Spleen (tissue), 11 donors: Measurements from ENCODE around the gene NUSAP1. TPM values are rescaled to one million over a fixed set of nuclear protein-coding genes. Genes with fewer than 3 reads are reported as not detected.
"Not testable (repeated sequence)": the region's sequence is repeated elsewhere in the genome, so short reads cannot be mapped to it uniquely, and the experiment has no call there.

Experiments used
- DNase-seq: peaks from one replicate; pipeline ENCODE4 v3.0.0-alpha.2; 2020
- H3K27ac ChIP-seq, 8 donors: fragments of 200-600 bp; sonication (generic) in 7 of 8; 1 replicate in 4 of 8; 2 replicates in 4 of 8; pipeline versions ENCODE4 v1.5.0 to v1.8.0; 2016 to 2021; ENCODE audit warnings: inconsistent platforms in 4 of 8, mild to moderate bottlenecking in 4 of 8, moderate library complexity in 1 of 8
- H3K27me3 ChIP-seq, 7 donors: fragments of 200-600 bp; sonication (generic) in 6 of 7; replicated peaks in 1 of 7; 1 replicate in 4 of 7; 2 replicates in 3 of 7; pipeline versions ENCODE4 v1.5.0 to v1.8.0; 2016 to 2021; ENCODE audit warnings: inconsistent platforms in 3 of 7, mild to moderate bottlenecking in 1 of 7
- H3K36me3 ChIP-seq, 6 donors: fragments of 200-600 bp; sonication (generic) in 5 of 6; 1 replicate in 4 of 6; 2 replicates in 2 of 6; pipeline versions ENCODE4 v1.5.0 to v1.8.0; 2016 to 2021; ENCODE audit warnings: inconsistent platforms in 2 of 6
- H3K4me1 ChIP-seq, 6 donors: fragments of 200-600 bp; sonication (generic) in 5 of 6; 1 replicate in 3 of 6; 2 replicates in 3 of 6; pipeline versions ENCODE4 v1.5.0 to v1.8.0; 2016 to 2021; ENCODE audit warnings: inconsistent platforms in 3 of 6
- H3K4me3 ChIP-seq, 8 donors: fragments of 200-600 bp; sonication (generic) in 7 of 8; 1 replicate in 4 of 8; 2 replicates in 4 of 8; pipeline versions ENCODE4 v1.5.0 to v1.8.0; 2016 to 2021; ENCODE audit warnings: inconsistent platforms in 4 of 8, mild to moderate bottlenecking in 4 of 8, moderate library complexity in 2 of 8
- H3K9me3 ChIP-seq, 8 donors: fragments of 200-600 bp; sonication (generic) in 7 of 8; 1 replicate in 4 of 8; 2 replicates in 4 of 8; pipeline versions ENCODE4 v1.5.0 to v1.8.0; 2016 to 2021; ENCODE audit warnings: inconsistent platforms in 4 of 8
- POLR2A ChIP-seq, 3 donors: fragments of 450-650 bp; IDR thresholded peaks; one replicate each; pipeline ENCODE4 v1.5.1; 2017; ENCODE audit warnings: antibody characterized with exemption in 3 of 3, mild to moderate bottlenecking in 1 of 3
- POLR2AphosphoS5 ChIP-seq, 3 donors: sonication (generic); formaldehyde crosslinking; IDR thresholded peaks; one replicate each; pipeline ENCODE4 v1.5.1; 2017; ENCODE audit warnings: antibody characterized with exemption in 3 of 3
- WGBS, 5 donors: extraction: QIAGEN DNeasy Blood & Tissue Kit in 3 of 5; methylation state at CpG; one replicate each; pipeline versions ENCODE4 v1.1.5 to v1.1.7; 2013 to 2018; 5-methylcytosine and 5-hydroxymethylcytosine counted together
- intact Hi-C: fragments of 100-400 bp; cut with DNase I; formaldehyde crosslinking; loops from one replicate; pipeline ENCODE4 v1.15.0; 2023; ENCODE audit warnings: low total_unique reads
- polyA plus RNA-seq, 3 donors: library from polyadenylated mRNA; stranded (reverse); fragments of 200-250 nt; gene quantifications; one replicate each; pipeline ENCODE4 v1.2.1, GENCODE V29; 2013
- total RNA-seq, 7 donors: library from RNA; depleted of rRNA in 3 of 7; stranded (reverse); fragments of >200 nt in 3 of 7; fragmentation: NEBNext Ultra II Directional in 4 of 7; extraction: Animal tissue kit (Norgen Biotek cat#: 25700) in 4 of 7; gene quantifications; one replicate each; pipeline versions ENCODE4 v1.1.0 to v1.2.1, GENCODE V29; 2016 to 2021
- TF ChIP-seq, protein P1 (sequence below), 11 experiments: fragments of 200-600 bp in 7 of 11; fragments of 450-650 bp in 4 of 11; sonication (generic) in 4 of 11; IDR thresholded peaks in 8 of 11; conservative IDR thresholded peaks in 3 of 11; 1 replicate in 7 of 11; 2 replicates in 4 of 11; pipeline versions ENCODE4 v1.4.0 to v1.8.0; 2016 to 2021; ENCODE audit warnings: antibody characterized with exemption in 11 of 11, inconsistent platforms in 4 of 11, mild to moderate bottlenecking in 1 of 11
- donor health status: healthy with polysubstance abuse.
- donor health status: DM: no; HTN: no; CAD: no; lungs with moderate emphysema.
- donor health status: DM: no; HTN: no; CAD: no.
- donor health status: Bipolar disorder and iron deficiency.
- donor health status: healthy.
- donor health status: DM: no; HTN: no; CAD: no.
- donor health status: DM: yes; HTN: yes; CAD: no.

The NUSAP1 gene
- total and polyA plus RNA-seq, 10 donors: 4.0 to 47.5 (median 17.3) TPM

DNA sequence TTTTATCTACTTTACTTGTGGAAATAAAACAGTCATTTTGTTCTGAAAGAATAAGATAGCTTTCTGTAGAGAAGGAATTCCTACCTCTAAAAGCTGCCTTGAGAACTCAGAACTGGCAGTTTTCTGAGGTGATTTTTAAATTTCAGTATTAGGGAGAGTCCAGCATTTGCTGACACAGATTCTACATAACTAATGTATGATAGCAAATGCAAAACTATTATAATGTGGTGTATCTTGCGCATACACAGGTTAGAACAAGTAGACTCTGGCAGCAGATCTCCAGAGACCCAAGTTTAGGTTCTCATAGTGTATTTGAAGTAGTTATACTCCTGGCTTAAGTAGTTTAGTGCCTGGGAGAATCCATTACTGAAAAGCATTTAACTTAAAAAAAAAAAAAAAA lies 31.1 kb upstream of the NUSAP1 start:
- no peak overlapping the region for H3K4me3 ChIP-seq
- peaks cover 3 to 54% (median 34%) of the 10 kb centered on the region in 6 donors for H3K36me3 ChIP-seq
- no peak overlapping the region for H3K27ac ChIP-seq
- H3K9me3 ChIP-seq: no peaks in the 10 kb centered on the region
- intact Hi-C loops: no loop called here
- WGBS, 5 donors: 92 to 100% (median 100%) methylated on average over 1 of the region's 1 CpG
- DNase-seq: no peak
- TF ChIP-seq, protein P1, sequence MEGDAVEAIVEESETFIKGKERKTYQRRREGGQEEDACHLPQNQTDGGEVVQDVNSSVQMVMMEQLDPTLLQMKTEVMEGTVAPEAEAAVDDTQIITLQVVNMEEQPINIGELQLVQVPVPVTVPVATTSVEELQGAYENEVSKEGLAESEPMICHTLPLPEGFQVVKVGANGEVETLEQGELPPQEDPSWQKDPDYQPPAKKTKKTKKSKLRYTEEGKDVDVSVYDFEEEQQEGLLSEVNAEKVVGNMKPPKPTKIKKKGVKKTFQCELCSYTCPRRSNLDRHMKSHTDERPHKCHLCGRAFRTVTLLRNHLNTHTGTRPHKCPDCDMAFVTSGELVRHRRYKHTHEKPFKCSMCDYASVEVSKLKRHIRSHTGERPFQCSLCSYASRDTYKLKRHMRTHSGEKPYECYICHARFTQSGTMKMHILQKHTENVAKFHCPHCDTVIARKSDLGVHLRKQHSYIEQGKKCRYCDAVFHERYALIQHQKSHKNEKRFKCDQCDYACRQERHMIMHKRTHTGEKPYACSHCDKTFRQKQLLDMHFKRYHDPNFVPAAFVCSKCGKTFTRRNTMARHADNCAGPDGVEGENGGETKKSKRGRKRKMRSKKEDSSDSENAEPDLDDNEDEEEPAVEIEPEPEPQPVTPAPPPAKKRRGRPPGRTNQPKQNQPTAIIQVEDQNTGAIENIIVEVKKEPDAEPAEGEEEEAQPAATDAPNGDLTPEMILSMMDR (IDR thresholded peaks at IDR 0.05 in 8 of 11, conservative IDR thresholded peaks at IDR 0.05 in 3 of 11): no peak
- TF ChIP-seq POLR2AphosphoS5 (IDR thresholded peaks at IDR 0.05) (no peak), POLR2A (IDR thresholded peaks at IDR 0.05) (no peak)
- H3K4me1 ChIP-seq: no peaks in the 10 kb centered on the region
- H3K27me3 ChIP-seq: no peaks in the 10 kb centered on the region

DNA sequence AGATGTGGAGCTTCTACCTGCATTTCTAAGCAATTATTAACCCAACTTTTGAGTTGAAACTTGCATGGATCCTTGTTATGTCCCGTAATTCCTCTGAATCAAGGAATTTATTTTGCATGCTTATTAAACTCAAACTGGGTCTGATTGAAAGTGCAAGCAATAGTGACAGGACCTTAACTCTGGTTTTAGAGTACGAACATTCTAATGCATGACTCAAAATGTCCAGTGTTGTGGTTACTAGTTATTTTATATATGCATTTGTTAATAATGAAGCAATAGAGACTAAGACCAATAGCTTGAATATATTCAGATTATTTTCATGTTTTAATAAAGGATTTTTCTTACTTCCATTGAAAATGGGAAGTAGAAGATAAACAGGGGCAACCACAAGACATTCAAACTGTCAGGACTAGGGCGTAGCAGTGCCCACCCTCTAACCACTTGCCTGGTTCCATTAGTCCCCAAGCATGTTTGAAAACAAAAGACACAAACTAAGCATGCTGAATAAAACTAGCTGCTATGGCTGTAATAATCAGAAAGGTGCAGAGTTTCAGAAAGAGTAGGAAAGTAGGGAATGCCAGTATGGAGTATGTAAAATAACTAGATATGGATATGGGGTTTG lies 28.4 kb upstream of the NUSAP1 start:
- H3K4me3 ChIP-seq: no peak overlapping the region
- 58 to 77% (median 69%) methylated on average over 3 of the region's 3 CpGs for WGBS, 5 donors
- TF ChIP-seq POLR2A (IDR thresholded peaks at IDR 0.05): no peak
- TF ChIP-seq, protein P1 (IDR thresholded peaks at IDR 0.05 in 8 of 11, conservative IDR thresholded peaks at IDR 0.05 in 3 of 11): no peak
- no peak for TF ChIP-seq POLR2AphosphoS5 (IDR thresholded peaks at IDR 0.05)
- no peaks in the 10 kb centered on the region for H3K27me3 ChIP-seq
- no peak for DNase-seq
- no peak overlapping the region for H3K27ac ChIP-seq
- intact Hi-C loops: no loop called here
- H3K4me1 ChIP-seq: no peaks in the 10 kb centered on the region
- peaks cover 0 to 44% (median 10%) of the 10 kb centered on the region in 6 donors for H3K36me3 ChIP-seq
- H3K9me3 ChIP-seq: no peaks in the 10 kb centered on the region

DNA sequence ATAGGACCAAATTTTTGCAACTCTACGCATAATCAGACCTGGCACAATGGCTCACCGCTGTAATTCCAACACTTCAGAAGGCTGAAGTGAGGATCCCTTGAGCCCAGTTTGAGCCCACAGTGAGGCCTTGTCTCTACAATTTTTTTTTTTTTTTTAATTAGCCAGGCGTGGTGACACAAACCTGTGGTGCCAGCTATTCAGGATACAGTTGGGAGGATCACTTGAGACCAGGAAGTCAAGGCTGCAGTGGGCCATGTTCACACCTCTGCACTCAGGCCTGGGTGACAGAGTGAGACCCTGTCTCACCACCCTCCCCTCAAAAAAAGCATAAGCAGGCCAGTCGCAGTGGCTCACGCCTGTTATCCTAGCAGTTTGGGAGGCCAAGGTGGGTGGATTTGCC lies 25.0 kb upstream of the NUSAP1 start:
- TF ChIP-seq POLR2A (IDR thresholded peaks at IDR 0.05) (no peak), POLR2AphosphoS5 (IDR thresholded peaks at IDR 0.05) (no peak)
- TF ChIP-seq, protein P1 (IDR thresholded peaks at IDR 0.05 in 8 of 11, conservative IDR thresholded peaks at IDR 0.05 in 3 of 11): no peak
- intact Hi-C loops: no loop called here
- Histone ChIP-seq H3K4me3 (no peak overlapping the region), H3K27ac (no peak overlapping the region), H3K36me3 (peaks cover 0 to 56% (median 7%) of the 10 kb centered on the region in 6 donors), H3K27me3 (no peaks in the 10 kb centered on the region), H3K4me1 (no peaks in the 10 kb centered on the region), H3K9me3 (no peaks in the 10 kb centered on the region)
- DNase-seq: no peak
- 92 to 99% (median 94%) methylated on average over 5 of the region's 5 CpGs for WGBS, 5 donors

DNA sequence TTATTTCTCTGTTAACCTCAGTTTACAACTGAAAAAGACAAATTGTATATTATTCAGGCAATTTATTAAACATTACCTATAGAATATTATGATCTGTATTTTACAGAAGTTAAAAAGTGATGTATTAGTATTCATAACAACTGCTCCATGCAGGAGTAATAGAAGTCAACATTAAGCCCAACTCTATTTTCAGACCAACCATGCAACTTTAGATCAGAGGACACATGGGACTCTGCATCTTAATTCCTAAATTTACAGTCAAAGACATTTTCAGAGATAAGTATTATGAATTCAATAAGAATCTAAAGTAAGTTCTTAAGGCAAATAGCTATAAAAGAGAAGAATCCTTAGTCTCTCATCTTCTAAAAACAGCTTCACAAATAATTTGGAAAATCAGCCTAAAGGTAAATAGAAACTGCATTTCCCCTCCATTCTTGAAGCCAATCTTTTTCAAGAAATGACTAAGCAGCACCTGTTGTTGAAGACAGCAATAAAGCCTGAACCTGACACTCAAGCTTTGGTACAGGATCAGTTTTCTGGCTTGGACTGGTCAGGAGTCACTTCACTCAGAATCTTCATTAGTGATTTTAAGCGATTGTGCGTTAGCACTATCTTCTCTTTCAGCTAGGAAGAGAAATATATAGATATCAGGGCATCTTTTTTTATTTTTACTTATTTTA lies 23.3 kb upstream of the NUSAP1 start:
- 95 to 100% (median 98%) methylated on average over 2 of the region's 2 CpGs for WGBS, 5 donors
- Histone ChIP-seq H3K27me3 (no peaks in the 10 kb centered on the region), H3K27ac (no peak overlapping the region), H3K4me3 (no peak overlapping the region), H3K4me1 (no peaks in the 10 kb centered on the region), H3K36me3 (peaks cover 0 to 72% (median 7%) of the 10 kb centered on the region in 6 donors), H3K9me3 (no peaks in the 10 kb centered on the region)
- intact Hi-C loops: no loop called here
- TF ChIP-seq POLR2AphosphoS5 (IDR thresholded peaks at IDR 0.05): no peak
- TF ChIP-seq, protein P1 (IDR thresholded peaks at IDR 0.05 in 8 of 11, conservative IDR thresholded peaks at IDR 0.05 in 3 of 11): no peak
- TF ChIP-seq POLR2A (IDR thresholded peaks at IDR 0.05): no peak
- no peak for DNase-seq

DNA sequence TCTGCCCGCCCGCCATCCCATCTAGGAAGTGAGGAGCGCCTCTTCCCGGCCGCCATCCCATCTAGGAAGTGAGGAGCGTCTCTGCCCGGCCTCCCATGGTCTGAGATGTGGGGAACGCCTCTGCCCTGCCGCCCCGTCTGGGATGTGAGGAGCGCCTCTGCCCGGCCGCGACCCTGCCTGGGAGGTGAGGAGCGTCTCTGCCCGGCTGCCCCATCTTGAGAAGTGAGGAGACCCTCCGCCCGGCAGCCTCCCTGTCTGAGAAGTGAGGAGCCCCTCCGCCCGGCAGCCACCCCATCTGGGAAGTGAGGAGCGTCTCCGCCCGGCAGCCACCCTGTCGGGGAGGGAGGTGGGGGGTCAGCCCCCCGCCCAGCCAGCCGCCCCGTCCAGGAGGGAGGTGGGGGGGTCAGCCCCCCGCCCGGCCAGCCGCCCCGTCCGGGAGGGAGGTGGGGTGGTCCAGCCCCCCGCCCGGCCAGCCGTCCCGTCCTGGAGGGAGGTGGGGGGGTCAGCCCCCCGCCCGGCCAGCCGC lies 11.8 kb upstream of the NUSAP1 start:
- H3K4me1 ChIP-seq, H3K27ac ChIP-seq, intact Hi-C loops, DNase-seq, H3K27me3 ChIP-seq, H3K4me3 ChIP-seq, H3K9me3 ChIP-seq: not testable (repeated sequence)
- WGBS, 5 donors: 96 to 98% (median 97%) methylated on average over 11 to 38 of the region's 39 CpGs; no CpG with 5 or more reads in 1 of the 5 donors
- peaks cover 0 to 27% (median 0%) of the 10 kb centered on the region in 6 donors for H3K36me3 ChIP-seq
